Mesenchymal stem cell (in vitro differentiated cells and primary cell): ENCODE measurements around the gene TCAF2. TPM values are rescaled to one million over a fixed set of nuclear protein-coding genes. Genes with fewer than 3 reads are reported as not detected.
"Not testable (repeated sequence)": the region's sequence is repeated elsewhere in the genome, so short reads cannot be mapped to it uniquely, and the experiment has no call there.

Experiments used
- DNase-seq: peaks from one replicate; pipeline ENCODE4 v3.0.0-alpha.2; 2013
- H2AFZ ChIP-seq: one replicate; pipeline ENCODE4 v1.6.1; 2013; ENCODE audit warnings: low read depth, mild to moderate bottlenecking, control low read depth, inconsistent platforms, low read length, moderate library complexity
- H2AK5ac ChIP-seq: 2 replicates; pipeline ENCODE4 v1.6.1; 2013; ENCODE audit warnings: low read length, moderate library complexity, mild to moderate bottlenecking, inconsistent platforms; ENCODE audit not compliant: severe bottlenecking
- H2BK120ac ChIP-seq: one replicate; pipeline ENCODE4 v1.6.1; 2013; ENCODE audit warnings: low read depth, mild to moderate bottlenecking, inconsistent platforms, low read length, moderate library complexity
- H2BK12ac ChIP-seq, 2 experiments: one replicate each; pipeline ENCODE4 v1.6.1; 2013; ENCODE audit warnings: inconsistent platforms in 2 of 2, low read length in 2 of 2, mild to moderate bottlenecking in 2 of 2, moderate library complexity in 2 of 2, control low read depth in 1 of 2
- H2BK15ac ChIP-seq: one replicate; pipeline ENCODE4 v1.6.1; 2013; ENCODE audit warnings: mild to moderate bottlenecking, low read depth, inconsistent platforms; ENCODE audit not compliant: poor library complexity, severe bottlenecking
- H2BK5ac ChIP-seq: 2 replicates; pipeline ENCODE4 v1.6.1; 2013; ENCODE audit warnings: low read depth, mild to moderate bottlenecking, low read length, control low read depth, inconsistent platforms; ENCODE audit not compliant: poor library complexity, severe bottlenecking
- H3K14ac ChIP-seq, 2 experiments: one replicate each; pipeline ENCODE4 v1.6.1; 2013; ENCODE audit warnings: inconsistent platforms in 2 of 2, low read length in 2 of 2, control low read depth in 1 of 2, mild to moderate bottlenecking in 1 of 2, moderate library complexity in 1 of 2
- H3K18ac ChIP-seq, 2 experiments: one replicate each; pipeline ENCODE4 v1.6.1; 2013; ENCODE audit warnings: inconsistent platforms in 2 of 2, low read length in 2 of 2, control low read depth in 1 of 2, low read depth in 1 of 2, mild to moderate bottlenecking in 1 of 2
- H3K23ac ChIP-seq, 2 experiments: one replicate each; pipeline ENCODE4 v1.6.1; 2013; ENCODE audit warnings: inconsistent platforms in 2 of 2, low read length in 2 of 2, mild to moderate bottlenecking in 2 of 2, moderate library complexity in 2 of 2, control low read depth in 1 of 2
- H3K27ac ChIP-seq: 2 replicates; pipeline ENCODE4 v1.5.1; 2013; ENCODE audit warnings: mild to moderate bottlenecking, moderate library complexity, low read length, control low read depth, inconsistent platforms; ENCODE audit not compliant: poor library complexity, severe bottlenecking
- H3K27me3 ChIP-seq, 2 experiments: 2 replicates each; pipeline versions ENCODE4 v1.6.1 to v1.7.0; 2013; ENCODE audit warnings: low read length in 2 of 2, mild to moderate bottlenecking in 2 of 2, moderate library complexity in 2 of 2, control low read depth in 1 of 2, inconsistent platforms in 1 of 2; ENCODE audit not compliant: control insufficient read depth in 1 of 2, insufficient read depth in 1 of 2
- H3K36me3 ChIP-seq, 2 experiments: 2 replicates each; pipeline versions ENCODE4 v1.6.1 to v1.7.0; 2013; ENCODE audit warnings: low read length in 2 of 2, control low read depth in 1 of 2, inconsistent platforms in 1 of 2, low read depth in 1 of 2, mild to moderate bottlenecking in 1 of 2; ENCODE audit not compliant: insufficient read depth in 2 of 2, control insufficient read depth in 1 of 2
- H3K4ac ChIP-seq, 2 experiments: one replicate each; pipeline ENCODE4 v1.6.1; 2013; ENCODE audit warnings: inconsistent platforms in 2 of 2, low read length in 2 of 2, mild to moderate bottlenecking in 2 of 2, moderate library complexity in 2 of 2, control low read depth in 1 of 2, low read depth in 1 of 2
- H3K4me1 ChIP-seq: 2 replicates; pipeline ENCODE4 v1.6.1; 2013; ENCODE audit warnings: low read depth, low read length, control low read depth; ENCODE audit not compliant: control insufficient read depth, insufficient read depth
- H3K4me2 ChIP-seq: 2 replicates; pipeline ENCODE4 v1.6.1; 2013; ENCODE audit warnings: low read length, mild to moderate bottlenecking, inconsistent platforms; ENCODE audit not compliant: poor library complexity, severe bottlenecking
- H3K4me3 ChIP-seq, 2 experiments: 2 replicates each; pipeline versions ENCODE4 v1.5.1 to v1.7.0; 2013; ENCODE audit warnings: low read length in 2 of 2, mild to moderate bottlenecking in 2 of 2, control low read depth in 1 of 2, low read depth in 1 of 2; ENCODE audit not compliant: insufficient read depth in 1 of 2
- H3K79me1 ChIP-seq: replicated peaks from 2 replicates; pipeline ENCODE4 v1.6.1; 2013; ENCODE audit warnings: mild to moderate bottlenecking, control low read depth, low read length, inconsistent platforms; ENCODE audit not compliant: poor library complexity, severe bottlenecking
- H3K9ac ChIP-seq: 2 replicates; pipeline ENCODE4 v1.7.0; 2013; ENCODE audit warnings: mild to moderate bottlenecking, low read length, moderate library complexity
- H3K9me3 ChIP-seq: 2 replicates; pipeline ENCODE4 v1.7.0; 2013; ENCODE audit warnings: mild to moderate bottlenecking, low read length; ENCODE audit not compliant: control insufficient read depth
- H4K8ac ChIP-seq: one replicate; pipeline ENCODE4 v1.6.1; 2013; ENCODE audit warnings: inconsistent platforms, mild to moderate bottlenecking, low read length, moderate library complexity
- H4K91ac ChIP-seq: one replicate; pipeline ENCODE4 v1.6.1; 2013; ENCODE audit warnings: mild to moderate bottlenecking, low read length, inconsistent platforms
- WGBS: methylation state at CpG from one replicate; pipeline ENCODE4 v1.1.7; 2013; ENCODE audit warnings: mixed read lengths; 5-methylcytosine and 5-hydroxymethylcytosine counted together
- polyA plus RNA-seq, 2 experiments: library from polyadenylated mRNA; stranded (reverse); fragments of 200-250 nt; gene quantifications; one replicate each; pipeline ENCODE4 v1.2.3, GENCODE V29; 2013

TCAF2 gene
- polyA plus RNA-seq (2013, experiment 1 of 2): 1.8 TPM
- polyA plus RNA-seq (2013, experiment 2 of 2): 1.7 TPM

- not testable (repeated sequence) for H2AK5ac ChIP-seq, H3K18ac ChIP-seq, H2BK5ac ChIP-seq, H3K9ac ChIP-seq, H2BK15ac ChIP-seq, H3K27ac ChIP-seq, H3K9me3 ChIP-seq, H3K4me2 ChIP-seq, H3K4me1 ChIP-seq, H2AFZ ChIP-seq, H2BK120ac ChIP-seq, H3K27me3 ChIP-seq, H4K8ac ChIP-seq, DNase-seq, H3K14ac ChIP-seq, H4K91ac ChIP-seq, H3K79me1 ChIP-seq, H2BK12ac ChIP-seq, H3K4ac ChIP-seq, H3K23ac ChIP-seq, H3K36me3 ChIP-seq
- H3K4me3 ChIP-seq: peak within 1 kb of the TSS in 1 of 2 experiments; percentile 58
- no CpG with 5 or more reads among the region's 38 CpGs for WGBS
These were observed at the start of gene TCAF2 for GRCh38 chr7:143620646-143621045. Gene TCAF2, plus strand, starts transcription at chr7:143620974.

- H4K8ac ChIP-seq, H3K27ac ChIP-seq, H3K4me3 ChIP-seq, H2BK15ac ChIP-seq, H3K9me3 ChIP-seq, H3K4me2 ChIP-seq, H3K23ac ChIP-seq, H3K4ac ChIP-seq, DNase-seq, H2BK5ac ChIP-seq, H2AFZ ChIP-seq, H2AK5ac ChIP-seq, H3K9ac ChIP-seq, H2BK12ac ChIP-seq, H4K91ac ChIP-seq, H3K4me1 ChIP-seq, H3K14ac ChIP-seq, H2BK120ac ChIP-seq, H3K27me3 ChIP-seq, H3K79me1 ChIP-seq, H3K36me3 ChIP-seq, H3K18ac ChIP-seq: not testable (repeated sequence)
- no CpG with 5 or more reads among the region's 20 CpGs for WGBS
These were observed 49.3 kb upstream of the TCAF2 start, which contains the start of gene CTAGE15 for GRCh38 chr7:143571501-143571900. Gene CTAGE15, plus strand, starts transcription at chr7:143571801. Its CDS starts 17 bp downstream, at chr7:143571818.

GRCh38 chr7:143588183-143588582, 32.6 kb upstream of the TCAF2 start:
- H3K23ac ChIP-seq, H3K27ac ChIP-seq, H3K4me1 ChIP-seq, H3K79me1 ChIP-seq, H3K36me3 ChIP-seq, DNase-seq, H3K4ac ChIP-seq, H2BK12ac ChIP-seq, H3K27me3 ChIP-seq, H2AK5ac ChIP-seq, H2BK5ac ChIP-seq, H2AFZ ChIP-seq, H3K18ac ChIP-seq, H2BK120ac ChIP-seq, H3K9me3 ChIP-seq, H4K91ac ChIP-seq, H3K9ac ChIP-seq, H3K14ac ChIP-seq, H4K8ac ChIP-seq, H3K4me2 ChIP-seq, H2BK15ac ChIP-seq, H3K4me3 ChIP-seq: not testable (repeated sequence)
- no CpG with 5 or more reads among the region's 3 CpGs for WGBS

GRCh38 chr7:143589897-143590296, 30.9 kb upstream of the TCAF2 start:
- not testable (repeated sequence) for H2BK5ac ChIP-seq, H2BK15ac ChIP-seq, H2AFZ ChIP-seq, H3K27me3 ChIP-seq, H3K4me3 ChIP-seq, H2BK120ac ChIP-seq, H3K9me3 ChIP-seq, H2AK5ac ChIP-seq, DNase-seq, H3K27ac ChIP-seq, H3K18ac ChIP-seq, H3K79me1 ChIP-seq, H4K8ac ChIP-seq, H3K4me1 ChIP-seq, H3K4ac ChIP-seq, H4K91ac ChIP-seq, H3K14ac ChIP-seq, H2BK12ac ChIP-seq, H3K4me2 ChIP-seq, H3K9ac ChIP-seq, H3K36me3 ChIP-seq, H3K23ac ChIP-seq
